Kidney tubule cell (primary cell): Measurements from ENCODE around the gene KATNAL1.
A peak's percentile ranks its signal among the peaks of the same experiment; 100 is the strongest.

ENCODE experiments used
- DNase-seq: peaks from one replicate; pipeline ENCODE4 v3.0.0-alpha.2; 2018; ENCODE audit warnings: low spot score

The KATNAL1 gene

GRCh38 chr13:30332456-30333143, 25.2 kb upstream of the KATNAL1 start:
- DNase-seq = peak; percentile 34

GRCh38 chr13:30331331-30331771, 24.0 kb upstream of the KATNAL1 start:
- DNase-seq = no peak

GRCh38 chr13:30329009-30329585, 21.7 kb upstream of the KATNAL1 start:
- no peak for DNase-seq

- no peak for DNase-seq
Measured at GRCh38 chr13:30325668-30326067, 18.3 kb upstream of the KATNAL1 start.

GRCh38 chr13:30323524-30323923, 16.2 kb upstream of the KATNAL1 start:
- DNase-seq = no peak

- DNase-seq = no peak
Measured at GRCh38 chr13:30322428-30322827, 15.1 kb upstream of the KATNAL1 start.

GRCh38 chr13:30321256-30321655, 13.9 kb upstream of the KATNAL1 start:
- DNase-seq = no peak

- no peak for DNase-seq
Measured at GRCh38 chr13:30319655-30320054, 12.3 kb upstream of the KATNAL1 start.

GRCh38 chr13:30319130-30319529, 11.8 kb upstream of the KATNAL1 start:
- no peak for DNase-seq

- DNase-seq = no peak
Measured at GRCh38 chr13:30318026-30318425, 10.7 kb upstream of the KATNAL1 start.

- no peak for DNase-seq
Measured at GRCh38 chr13:30314562-30314961, 7.2 kb upstream of the KATNAL1 start.

- no peak for DNase-seq
Measured at GRCh38 chr13:30314069-30314468, 6.7 kb upstream of the KATNAL1 start.

- DNase-seq = no peak
Measured at GRCh38 chr13:30313311-30313710, 6.0 kb upstream of the KATNAL1 start.

- no peak for DNase-seq
Measured at GRCh38 chr13:30312904-30313303, 5.6 kb upstream of the KATNAL1 start.

- DNase-seq = no peak
Measured at GRCh38 chr13:30308548-30308947, 1.2 kb upstream of the KATNAL1 start.

- DNase-seq = no peak
Measured at GRCh38 chr13:30307971-30308290, 580 bp upstream of the KATNAL1 start.

- peak; percentile 91 for DNase-seq
Measured at GRCh38 chr13:30306762-30307193, 573 bp downstream of the KATNAL1 start.

- no peak for DNase-seq
Measured at GRCh38 chr13:30305456-30305970, 1.8 kb downstream of the KATNAL1 start.

- DNase-seq = peak; percentile 16
Measured at GRCh38 chr13:30303269-30303668, 4.1 kb downstream of the KATNAL1 start.

GRCh38 chr13:30301827-30302226, 5.5 kb downstream of the KATNAL1 start:
- DNase-seq = no peak

- DNase-seq = no peak
Measured at GRCh38 chr13:30300596-30300995, 6.8 kb downstream of the KATNAL1 start.

- no peak for DNase-seq
Measured at GRCh38 chr13:30299786-30300185, 7.6 kb downstream of the KATNAL1 start.

GRCh38 chr13:30295116-30295515, 12.2 kb downstream of the KATNAL1 start:
- DNase-seq = no peak

GRCh38 chr13:30294004-30294403, 13.3 kb downstream of the KATNAL1 start:
- no peak for DNase-seq
